BJ (cell line): ENCODE data around the gene NCKAP5L. TPM values are rescaled to one million over a fixed set of nuclear protein-coding genes. Genes with fewer than 3 reads are reported as not detected.

Experiments used
- CTCF ChIA-PET: fragments of 350-600 bp; formaldehyde crosslinking; extraction: SDS; loops from one replicate; lab custom pipeline; 2021; ENCODE audit warnings: antibody characterized with exemption, inconsistent platforms; lab: Yijun Ruan, JAX
- POLR2A ChIA-PET: fragments of 300-600 bp; sonication (Branson Sonifier 250); formaldehyde crosslinking; extraction: SDS; loops from one replicate; lab custom pipeline; 2021; ENCODE audit warnings: antibody characterized with exemption; lab: Charles Lee
- DNase-seq: peaks from one replicate; pipeline ENCODE4 v3.0.0-alpha.2; 2011; ENCODE audit warnings: low read depth
- H3K27me3 ChIP-seq: 2 replicates; pipeline ENCODE4 v1.6.0; 2011; ENCODE audit warnings: low read length; ENCODE audit not compliant: control insufficient read depth, insufficient read depth
- H3K36me3 ChIP-seq: 2 replicates; pipeline ENCODE4 v1.5.1; 2011; ENCODE audit warnings: low read length; ENCODE audit not compliant: control insufficient read depth, insufficient read depth
- H3K4me3 ChIP-seq: 2 replicates; pipeline ENCODE4 v1.5.1; 2011; ENCODE audit warnings: low read depth, mild to moderate bottlenecking, control low read depth, low read length
- polyA plus RNA-seq: library from polyadenylated mRNA; depleted of rRNA; stranded (reverse); fragments of >200 nt; gene quantifications from 2 replicates; pipeline ENCODE4 v1.2.3, GENCODE V29; 2011
- TF ChIP-seq, protein P1 (sequence below): IDR thresholded peaks from 2 replicates; pipeline ENCODE4 v1.5.1; 2011; ENCODE audit warnings: low read depth, mild to moderate bottlenecking, control low read depth, inconsistent platforms, low read length, moderate library complexity; ENCODE audit not compliant: insufficient read depth

The NCKAP5L gene
- polyA plus RNA-seq, 1 experiment, result 13.2 TPM

DNA sequence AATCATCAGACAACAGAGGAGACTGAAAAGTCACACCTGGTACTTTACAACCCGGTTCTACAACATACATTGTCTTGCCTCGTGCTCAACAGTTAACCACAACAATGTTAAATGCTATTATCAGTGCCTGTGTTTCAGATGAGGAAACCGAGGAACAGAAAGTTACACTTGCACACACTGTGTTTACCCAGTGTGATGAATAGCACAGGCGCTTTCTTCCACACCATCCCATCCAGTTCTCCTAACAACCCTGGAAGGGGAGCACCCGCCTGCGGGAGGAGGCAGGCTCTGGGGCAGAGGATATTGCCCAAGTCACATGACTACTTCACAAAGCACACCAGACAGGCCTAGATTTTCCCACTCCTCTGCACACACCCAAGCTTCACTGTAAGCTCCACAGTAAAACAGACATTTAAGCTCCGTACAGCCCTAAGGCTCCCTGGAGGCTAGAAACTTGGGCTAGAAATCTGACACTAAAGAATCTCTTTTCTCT is 21.8 kb downstream of the NCKAP5L start:
- H3K4me3 ChIP-seq, result no peak overlapping the region
- DNase-seq, result no peak
- H3K27me3 ChIP-seq, result no peaks in the 10 kb centered on the region
- H3K36me3 ChIP-seq, result peaks cover 31% of the 10 kb centered on the region
- TF ChIP-seq, protein P1, sequence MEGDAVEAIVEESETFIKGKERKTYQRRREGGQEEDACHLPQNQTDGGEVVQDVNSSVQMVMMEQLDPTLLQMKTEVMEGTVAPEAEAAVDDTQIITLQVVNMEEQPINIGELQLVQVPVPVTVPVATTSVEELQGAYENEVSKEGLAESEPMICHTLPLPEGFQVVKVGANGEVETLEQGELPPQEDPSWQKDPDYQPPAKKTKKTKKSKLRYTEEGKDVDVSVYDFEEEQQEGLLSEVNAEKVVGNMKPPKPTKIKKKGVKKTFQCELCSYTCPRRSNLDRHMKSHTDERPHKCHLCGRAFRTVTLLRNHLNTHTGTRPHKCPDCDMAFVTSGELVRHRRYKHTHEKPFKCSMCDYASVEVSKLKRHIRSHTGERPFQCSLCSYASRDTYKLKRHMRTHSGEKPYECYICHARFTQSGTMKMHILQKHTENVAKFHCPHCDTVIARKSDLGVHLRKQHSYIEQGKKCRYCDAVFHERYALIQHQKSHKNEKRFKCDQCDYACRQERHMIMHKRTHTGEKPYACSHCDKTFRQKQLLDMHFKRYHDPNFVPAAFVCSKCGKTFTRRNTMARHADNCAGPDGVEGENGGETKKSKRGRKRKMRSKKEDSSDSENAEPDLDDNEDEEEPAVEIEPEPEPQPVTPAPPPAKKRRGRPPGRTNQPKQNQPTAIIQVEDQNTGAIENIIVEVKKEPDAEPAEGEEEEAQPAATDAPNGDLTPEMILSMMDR, result no peak
- ChIA-PET POLR2A (no interaction called here), CTCF (interaction anchor here (1.0 to 1.4 kb wide), 2 partner anchors 10 to 160 kb away, joined by 3 to 4 read pairs; no protein-coding TSS in a partner anchor)

DNA sequence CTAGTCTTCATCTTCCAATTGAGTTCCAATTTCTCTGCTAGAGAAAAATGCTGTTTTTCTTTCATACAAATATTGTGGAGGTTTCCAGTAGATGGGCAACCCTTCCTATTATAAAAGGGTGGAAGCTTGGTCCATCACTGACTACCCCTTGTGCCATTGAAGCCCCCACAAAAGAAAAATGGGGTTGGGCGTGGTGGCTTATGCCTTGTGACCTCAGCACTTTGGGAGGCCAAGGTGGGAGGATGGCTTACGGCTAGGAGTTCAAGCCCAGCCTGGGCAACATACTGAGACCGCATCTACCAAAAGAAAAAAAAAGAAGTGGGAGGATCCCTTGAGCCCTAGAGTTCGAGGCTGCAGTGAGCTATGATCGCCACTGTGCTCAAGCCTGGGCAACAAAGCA is 22.8 kb downstream of the NCKAP5L start:
- H3K27me3 ChIP-seq, result no peaks in the 10 kb centered on the region
- ChIA-PET POLR2A (no interaction called here), CTCF (interaction anchor here (1.4 kb wide), 1 partner anchor 161 kb away, joined by 3 read pairs; no protein-coding TSS in a partner anchor)
- H3K4me3 ChIP-seq, result no peak overlapping the region
- no peak for DNase-seq
- TF ChIP-seq, protein P1, result no peak
- peaks cover 38% of the 10 kb centered on the region for H3K36me3 ChIP-seq

- ChIA-PET POLR2A (interaction anchor here (0.5 kb wide), 1 partner anchor 15 kb away, joined by 3 read pairs; no protein-coding TSS in a partner anchor), CTCF (interaction anchor here (0.5 to 1.4 kb wide), 2 partner anchors 162 to 715 kb away, joined by 3 read pairs; no protein-coding TSS in a partner anchor)
- Histone ChIP-seq H3K27me3 (no peaks in the 10 kb centered on the region), H3K36me3 (peaks cover 40% of the 10 kb centered on the region), H3K4me3 (no peak overlapping the region)
- TF ChIP-seq, protein P1, result no peak
- no peak for DNase-seq
Observed at GRCh38 chr12:49804821-49805220, 23.4 kb downstream of the NCKAP5L start.

DNA sequence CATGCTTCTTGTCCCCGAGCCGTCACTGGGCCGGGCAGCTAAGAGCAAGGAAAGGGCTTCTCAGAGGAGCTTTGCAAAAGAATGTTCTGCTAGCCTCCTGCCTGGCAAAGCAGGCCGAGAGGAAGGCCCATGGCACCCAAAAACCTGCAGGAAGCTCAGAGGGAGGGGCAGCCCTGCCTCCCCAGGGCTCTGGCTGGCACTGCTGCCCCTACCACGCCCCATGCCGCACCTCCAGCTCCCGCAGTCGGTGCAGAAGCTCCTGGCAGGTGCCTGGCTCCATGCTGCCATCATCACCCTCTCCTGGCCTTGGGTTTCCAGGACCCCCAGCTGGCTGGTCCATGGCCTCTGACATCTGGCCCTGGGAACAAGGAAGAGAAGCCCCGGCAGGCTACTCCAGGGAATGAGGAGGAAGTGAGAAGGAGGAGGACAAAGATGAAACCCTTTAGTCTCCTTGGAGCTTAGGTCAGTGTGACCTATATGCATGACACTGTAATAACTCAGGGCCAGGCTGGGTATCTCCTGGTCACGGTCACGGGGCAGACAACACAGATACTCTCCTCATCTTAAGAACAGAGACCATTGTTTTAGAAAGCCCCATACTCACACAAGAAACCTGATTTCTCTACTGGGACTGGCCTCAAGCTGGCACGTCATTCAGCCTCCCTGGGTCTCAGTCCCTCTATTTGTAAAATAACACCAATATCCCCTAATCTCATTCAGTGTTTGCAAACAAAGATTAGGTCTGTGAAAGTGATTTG is 24.3 kb downstream of the NCKAP5L start:
- TF ChIP-seq, protein P1, result no peak
- DNase-seq, result no peak
- CTCF ChIA-PET, result interaction anchor here (0.5 to 0.6 kb wide), 3 partner anchors 35 to 716 kb away, joined by 3 read pairs; no protein-coding TSS in a partner anchor
- no peaks in the 10 kb centered on the region for H3K27me3 ChIP-seq
- peaks cover 40% of the 10 kb centered on the region for H3K36me3 ChIP-seq
- POLR2A ChIA-PET, result no interaction called here
- H3K4me3 ChIP-seq, result no peak overlapping the region

DNA sequence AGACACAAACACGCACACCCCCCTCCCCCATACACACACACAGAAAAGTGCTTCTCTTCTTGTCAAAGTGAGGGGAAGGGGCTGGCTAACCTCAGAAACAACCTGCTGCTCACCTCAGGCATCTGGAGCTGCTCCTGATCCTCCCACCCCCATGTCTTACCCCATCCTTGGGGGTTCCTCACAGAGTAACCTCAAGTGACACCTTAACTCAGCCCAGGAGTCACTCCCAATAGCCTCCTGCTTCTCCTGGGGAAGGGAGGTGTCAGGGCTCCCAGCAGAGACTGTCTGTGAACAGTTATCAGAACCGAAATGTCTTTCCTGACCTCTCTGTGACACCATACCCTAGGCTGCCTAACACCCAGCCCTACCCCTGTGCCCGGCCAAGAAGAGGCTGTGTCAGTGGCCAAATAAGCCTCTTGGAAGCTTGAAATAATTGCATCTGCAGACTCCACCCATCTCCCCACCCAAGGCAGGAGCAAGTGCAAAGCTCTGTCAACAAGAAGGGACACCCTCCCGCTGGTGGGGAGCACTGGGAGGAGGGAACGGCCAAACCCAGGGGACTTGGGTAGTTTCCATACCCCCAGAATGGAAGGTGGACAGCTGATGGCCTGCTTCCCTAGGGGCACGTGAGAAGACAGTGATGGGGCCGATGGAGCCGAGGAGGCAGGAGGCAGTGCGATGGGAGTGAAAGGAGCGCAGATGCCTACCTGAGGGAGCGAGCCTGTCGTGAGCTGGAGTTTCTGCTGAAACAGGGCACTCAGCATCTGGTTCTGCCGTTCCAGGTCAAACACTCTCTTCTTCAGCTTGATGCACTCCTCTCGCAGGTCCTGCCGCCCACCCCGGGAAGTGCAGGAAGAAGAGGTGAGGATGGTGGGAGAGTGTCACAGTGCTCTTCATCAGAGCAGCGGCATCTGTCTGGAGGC is 26.8 kb downstream of the NCKAP5L start:
- DNase-seq, result no peak
- Histone ChIP-seq H3K36me3 (peaks cover 50% of the 10 kb centered on the region), H3K27me3 (no peaks in the 10 kb centered on the region), H3K4me3 (no peak overlapping the region)
- ChIA-PET CTCF (interaction anchor here (1.0 to 1.4 kb wide), 5 partner anchors 23 to 238 kb away, joined by 3 to 7 read pairs (median 3); partner anchors contain the start of gene TMBIM6), POLR2A (no interaction called here)
- TF ChIP-seq, protein P1, result no peak
